Daoy (cell line): ENCODE results near the gene PLXNA4. TPM values are rescaled to one million over a fixed set of nuclear protein-coding genes. Genes with fewer than 3 reads are reported as not detected.

Experiments
- DNase-seq: peaks from one replicate; pipeline ENCODE4 v3.0.0-alpha.2; 2015; ENCODE audit warnings: low read depth
- total RNA-seq: library from RNA; depleted of rRNA; stranded (reverse); fragments of >200 nt; shearing (Covaris generic); gene quantifications from 2 replicates; pipeline ENCODE4 v1.2.3, GENCODE V29; 2014

PLXNA4 gene
- total RNA-seq, 1 experiment from 2014 or later = 0.69 TPM

DNA sequence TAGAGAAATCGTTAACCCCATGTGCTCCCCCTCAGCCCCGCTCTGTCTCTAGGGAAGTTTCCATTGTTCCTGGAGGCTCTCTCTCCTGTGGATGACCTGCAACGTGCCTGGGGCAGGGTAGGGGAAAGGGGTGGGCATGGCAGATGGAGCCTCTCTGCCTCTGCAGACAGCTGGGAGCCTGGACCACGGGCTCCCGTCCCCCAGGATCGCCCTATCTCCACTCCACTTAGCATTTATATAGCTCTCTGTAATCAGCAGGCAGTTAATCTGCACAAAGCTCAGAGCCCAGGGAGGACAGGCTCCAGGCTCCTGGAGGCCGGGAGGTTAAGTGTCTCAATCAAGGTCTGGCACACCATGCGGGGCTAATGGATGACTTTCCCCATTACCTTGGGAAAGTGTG lies 369.7 kb downstream of the PLXNA4 start:
- DNase-seq = no peak

DNA sequence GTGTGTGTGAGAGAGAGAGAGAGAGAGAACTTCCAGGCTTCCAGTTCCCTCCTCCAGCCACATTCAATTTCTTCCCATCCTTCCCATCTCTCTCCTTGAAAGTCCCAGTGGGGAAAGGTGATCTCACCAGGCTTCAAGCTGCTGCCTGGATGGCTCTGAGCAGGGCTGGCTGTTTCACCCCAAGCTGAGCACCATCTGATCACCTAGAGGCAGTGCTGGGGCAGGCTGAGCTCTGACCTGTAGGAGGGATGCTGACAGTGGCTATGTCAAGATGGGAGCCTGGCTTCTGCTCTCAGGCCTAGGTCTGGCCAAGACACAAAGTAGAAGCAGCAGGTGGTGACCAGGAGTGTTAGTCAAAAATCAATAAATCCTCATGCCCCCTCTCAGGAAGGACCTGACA lies 370.8 kb downstream of the PLXNA4 start:
- DNase-seq = no peak

DNA sequence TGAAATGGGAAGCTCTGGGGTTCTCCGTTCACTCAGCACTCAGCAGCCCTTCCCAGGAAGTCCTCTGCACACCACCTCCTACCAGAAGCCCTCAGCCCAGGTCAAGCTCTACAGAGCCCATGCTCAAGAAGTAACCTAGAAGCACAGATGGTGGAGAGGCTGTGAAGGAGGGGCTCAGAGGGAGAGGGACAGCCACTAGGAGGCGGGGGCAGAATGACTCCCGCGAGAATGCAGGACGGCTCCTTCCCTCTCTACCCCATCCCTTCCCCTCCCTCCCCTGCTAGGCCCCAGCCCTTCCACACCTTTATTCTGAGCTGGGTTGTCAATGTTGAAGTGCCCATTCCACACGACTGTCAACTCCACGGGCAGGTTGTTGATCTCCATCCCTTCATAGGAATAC lies 373.2 kb downstream of the PLXNA4 start:
- DNase-seq = no peak

DNA sequence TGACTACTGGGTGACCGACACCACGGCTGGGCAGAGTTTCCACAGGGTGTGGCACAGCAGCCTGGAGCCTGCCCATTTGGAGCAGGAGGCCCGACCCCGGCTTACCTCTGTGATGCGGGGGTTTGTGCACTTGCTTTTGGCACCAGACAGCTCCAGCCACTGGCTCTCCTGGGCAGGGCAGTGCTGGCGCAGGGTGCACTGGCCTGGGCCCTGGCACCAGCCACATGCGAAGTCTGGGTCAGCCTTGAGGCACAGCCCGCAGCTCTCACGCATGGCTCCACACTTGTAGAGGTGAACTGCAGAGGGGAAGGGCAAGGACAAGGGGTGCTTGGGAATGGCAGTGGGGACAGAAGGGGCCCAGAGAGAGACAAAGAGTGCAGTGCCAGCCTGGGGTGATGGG lies 373.7 kb downstream of the PLXNA4 start:
- no peak for DNase-seq

DNA sequence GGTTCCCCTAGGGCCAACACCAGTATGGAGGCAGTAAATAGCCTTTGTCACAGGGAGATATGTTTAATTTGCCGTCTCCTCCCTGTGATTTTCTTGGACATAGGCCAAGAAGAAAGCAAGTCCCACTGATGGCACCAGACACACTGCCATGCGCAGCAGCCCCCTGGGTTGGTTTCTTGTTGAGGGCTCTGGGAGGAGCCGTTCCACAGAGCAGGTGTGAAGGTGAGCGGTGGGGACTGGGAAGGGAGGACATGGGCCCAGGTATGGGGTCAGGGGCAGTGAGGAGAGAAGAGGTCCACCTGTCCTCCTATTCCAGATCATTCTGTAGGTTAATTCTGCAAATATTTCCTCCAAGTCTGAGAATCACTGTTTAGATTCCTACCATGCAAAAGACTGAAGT lies 376.1 kb downstream of the PLXNA4 start:
- DNase-seq = no peak

DNA sequence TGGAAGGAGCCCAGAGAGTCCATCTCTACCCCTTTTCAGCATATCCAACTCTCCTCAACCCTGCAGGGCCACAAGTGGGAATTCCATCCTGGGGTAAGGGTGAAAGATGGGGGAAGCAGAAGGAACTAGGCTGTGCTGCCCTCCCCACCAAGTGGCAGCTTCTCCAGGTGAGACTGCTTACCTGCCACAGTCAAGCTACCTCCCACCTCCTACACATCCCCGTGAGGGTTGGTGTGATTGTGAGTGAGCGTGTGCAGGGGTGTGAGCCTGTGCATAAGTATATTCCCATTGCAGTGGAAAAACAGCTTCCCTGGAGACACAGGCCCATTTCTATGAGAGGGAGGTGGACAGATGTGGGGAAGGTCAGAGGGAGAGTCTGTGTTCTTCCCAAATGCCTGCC lies 376.6 kb downstream of the PLXNA4 start:
- DNase-seq = no peak

DNA sequence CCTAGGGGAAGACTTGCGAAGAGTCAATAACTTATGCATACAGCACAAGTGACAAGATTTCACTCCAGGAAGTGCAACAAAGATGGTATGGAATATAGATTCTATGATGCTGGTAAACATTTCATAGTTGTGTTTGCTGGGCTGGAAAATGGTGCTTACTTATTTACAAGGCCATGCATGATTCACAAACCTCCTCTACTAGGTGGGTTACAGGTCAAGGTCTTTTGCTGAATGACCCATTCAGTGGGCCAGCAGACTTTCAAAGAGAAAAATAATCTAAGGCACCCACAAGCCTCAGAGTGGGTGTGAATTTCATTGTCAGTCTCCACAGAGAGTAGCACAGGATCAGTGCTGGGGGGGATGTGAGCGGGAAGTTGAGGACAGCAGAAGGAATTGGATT lies 378.5 kb downstream of the PLXNA4 start:
- DNase-seq = no peak

DNA sequence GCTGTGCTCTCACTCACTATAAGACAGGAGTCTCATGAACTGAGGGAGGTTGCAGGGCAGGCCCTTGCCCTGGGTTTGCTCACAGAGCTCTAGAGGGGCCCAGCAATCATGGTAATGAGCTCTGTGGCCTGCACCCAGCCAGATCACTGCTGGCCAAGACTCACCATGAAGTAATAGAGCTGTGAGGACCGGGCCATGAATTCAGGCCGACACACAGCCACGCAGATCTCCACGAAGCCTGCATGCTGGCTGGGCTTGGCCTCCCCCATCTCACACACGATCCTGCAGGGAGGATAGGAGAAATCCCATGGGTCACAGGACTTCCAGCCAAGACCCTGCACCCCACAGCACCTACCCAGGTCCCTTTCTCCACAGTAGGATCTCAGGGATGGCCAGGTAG lies 382.4 kb downstream of the PLXNA4 start:
- DNase-seq = no peak

DNA sequence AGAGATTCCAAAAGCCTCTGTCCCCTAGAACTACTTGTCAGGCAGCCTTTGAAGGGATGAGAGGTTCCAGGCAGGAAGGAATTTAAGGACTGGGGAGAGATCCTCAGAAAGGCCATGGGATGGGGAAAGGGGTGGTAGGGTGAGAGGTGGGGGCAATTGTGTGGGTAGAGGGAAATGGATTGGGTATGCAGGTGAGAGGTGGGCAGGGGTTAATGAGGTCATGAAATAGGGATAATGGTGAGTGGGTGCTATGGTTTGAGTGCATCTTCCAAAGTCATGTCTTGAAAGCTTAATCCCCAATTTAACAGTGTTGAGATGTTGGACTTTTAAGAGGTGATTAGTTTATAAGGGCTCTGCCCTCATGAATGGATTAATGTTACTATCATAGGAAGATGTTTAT lies 383.5 kb downstream of the PLXNA4 start:
- no peak for DNase-seq

DNA sequence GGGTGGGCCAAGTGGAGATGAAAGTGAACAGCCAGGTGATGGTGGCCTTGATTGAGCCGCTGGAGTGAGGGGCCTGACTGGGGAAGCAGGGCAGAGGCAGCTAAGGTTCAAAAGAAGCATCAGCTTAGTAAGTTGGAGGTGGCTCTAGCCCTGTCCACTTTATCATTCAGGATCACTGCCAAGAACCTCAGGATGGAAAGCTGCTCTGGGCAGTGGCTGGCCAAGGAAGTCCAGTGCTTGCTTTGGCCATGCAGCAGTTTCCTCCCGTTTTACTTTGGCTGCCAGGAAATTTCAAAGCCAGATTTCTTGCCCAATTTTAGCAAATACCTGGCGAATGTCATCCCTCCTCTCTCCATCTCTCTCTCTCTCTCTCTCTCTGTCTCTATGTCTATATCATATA lies 384.9 kb downstream of the PLXNA4 start:
- no peak for DNase-seq

DNA sequence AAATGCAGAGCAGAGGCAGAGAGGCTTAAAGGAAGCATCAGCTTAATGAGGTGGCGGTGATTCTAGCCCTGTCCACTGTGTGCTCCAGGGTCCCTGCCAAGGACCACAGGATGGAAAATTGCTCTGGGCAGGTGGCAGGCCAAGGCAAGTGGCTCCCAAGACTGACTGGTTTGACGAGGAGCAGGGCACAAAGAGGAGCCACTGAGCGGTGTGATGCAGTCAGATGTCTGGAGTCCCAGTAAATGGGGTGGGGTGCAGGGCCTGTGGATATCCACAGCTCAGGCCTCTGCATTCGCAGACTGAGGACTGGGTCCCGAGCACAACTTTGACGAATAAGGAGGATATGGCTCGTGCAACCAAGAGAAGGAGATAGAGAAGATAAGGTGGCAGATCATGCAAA lies 385.6 kb downstream of the PLXNA4 start:
- DNase-seq = no peak

DNA sequence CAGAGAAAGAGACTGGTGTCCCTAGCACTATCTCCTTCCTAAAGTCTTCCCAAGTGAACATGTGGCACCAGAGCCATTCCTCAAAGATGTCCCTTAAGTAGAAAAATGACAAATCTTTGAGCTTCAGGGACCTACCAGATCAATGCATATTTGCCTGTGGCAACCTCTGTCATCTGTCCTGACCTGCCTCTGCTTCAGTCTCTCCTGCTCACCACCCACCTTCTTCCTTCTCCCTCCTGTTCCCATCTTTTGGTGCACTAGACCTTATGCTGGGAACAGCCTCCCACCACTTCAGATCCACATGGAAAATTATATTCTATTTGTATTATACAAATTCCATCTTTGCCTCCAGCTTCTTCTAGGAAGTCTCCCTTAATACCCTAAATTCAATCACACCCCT lies 386.4 kb downstream of the PLXNA4 start:
- no peak for DNase-seq

DNA sequence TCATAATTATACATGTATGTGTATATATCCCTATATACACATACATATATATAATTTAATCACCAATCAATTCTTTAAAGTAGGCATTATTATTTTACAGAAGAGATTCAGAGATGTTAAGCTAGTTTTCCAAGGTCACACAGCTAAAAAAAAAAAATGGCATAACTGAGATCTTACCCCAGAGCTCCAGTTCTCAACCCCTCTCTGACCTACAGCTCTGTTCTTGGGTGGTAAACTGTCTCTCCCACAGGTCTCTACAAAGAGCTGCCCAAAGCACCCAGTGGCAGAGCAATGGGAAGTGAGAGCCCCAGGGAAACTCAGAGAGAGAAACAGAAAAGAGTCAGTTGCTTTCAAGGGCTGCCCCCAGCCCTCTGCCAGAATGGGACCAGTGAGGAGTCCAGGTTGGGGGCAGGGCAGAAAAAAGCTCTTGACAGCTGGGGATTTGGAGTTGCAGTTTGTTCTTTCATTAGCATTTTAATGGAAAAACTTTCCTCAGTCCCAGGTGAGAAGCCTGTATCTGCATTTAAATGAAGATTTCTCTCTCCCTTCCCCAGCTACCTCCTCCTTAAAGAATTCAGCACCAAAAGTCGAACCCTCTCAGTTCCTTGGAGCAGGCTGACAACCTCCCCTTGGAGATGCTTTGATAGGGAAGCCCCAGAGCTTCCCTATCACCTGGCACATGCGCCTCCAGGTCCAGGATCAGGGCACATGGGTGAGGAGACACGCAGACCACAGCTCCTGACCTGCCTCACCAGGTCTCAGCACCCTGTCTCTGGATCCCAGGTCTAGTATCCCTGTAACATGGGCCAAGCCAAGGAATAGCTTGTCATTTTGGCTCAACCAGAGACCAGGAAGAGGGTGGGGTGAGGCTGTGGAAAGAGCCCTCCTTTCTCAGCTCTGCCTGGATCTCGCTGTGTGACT lies 388.1 kb downstream of the PLXNA4 start:
- no peak for DNase-seq

DNA sequence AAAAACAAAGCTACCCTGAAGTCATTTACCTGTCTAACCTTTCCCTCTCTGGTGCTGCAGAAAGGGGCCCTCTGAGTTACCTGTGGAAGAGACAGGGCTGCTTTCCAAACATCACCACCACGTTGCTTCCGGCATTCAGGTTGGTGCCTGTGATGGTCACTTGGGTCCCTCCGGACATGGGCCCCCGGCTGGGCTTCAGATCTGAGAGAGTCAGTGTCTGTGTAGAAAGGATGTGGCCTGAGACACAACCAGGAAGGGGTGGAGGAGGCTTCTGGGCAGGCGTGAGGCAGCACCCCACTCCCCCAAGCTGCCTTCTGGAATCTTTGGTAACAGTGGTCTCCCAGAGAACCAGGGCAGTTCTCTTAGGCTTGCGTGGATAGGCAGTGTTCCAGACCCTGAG lies 388.9 kb downstream of the PLXNA4 start:
- DNase-seq = no peak

DNA sequence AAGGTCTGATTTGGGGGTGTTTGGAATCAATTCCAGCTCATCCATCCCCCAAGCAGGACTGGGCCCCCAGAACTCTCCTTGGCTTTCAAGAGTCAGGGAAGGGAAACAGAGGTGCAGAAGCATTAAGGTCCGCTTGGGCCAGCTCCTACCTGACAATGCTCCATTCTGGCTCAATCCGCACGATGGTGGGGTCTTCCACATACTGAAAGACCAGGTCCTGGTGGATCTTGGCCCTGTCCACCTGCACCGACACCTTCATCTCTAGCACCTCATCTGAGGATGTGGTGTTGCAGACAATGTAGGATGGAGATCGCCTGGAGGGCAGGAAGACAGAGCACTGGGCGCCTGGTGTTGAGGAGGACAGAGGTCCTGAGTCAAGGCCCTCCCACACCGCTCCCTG lies 391.1 kb downstream of the PLXNA4 start:
- no peak for DNase-seq

DNA sequence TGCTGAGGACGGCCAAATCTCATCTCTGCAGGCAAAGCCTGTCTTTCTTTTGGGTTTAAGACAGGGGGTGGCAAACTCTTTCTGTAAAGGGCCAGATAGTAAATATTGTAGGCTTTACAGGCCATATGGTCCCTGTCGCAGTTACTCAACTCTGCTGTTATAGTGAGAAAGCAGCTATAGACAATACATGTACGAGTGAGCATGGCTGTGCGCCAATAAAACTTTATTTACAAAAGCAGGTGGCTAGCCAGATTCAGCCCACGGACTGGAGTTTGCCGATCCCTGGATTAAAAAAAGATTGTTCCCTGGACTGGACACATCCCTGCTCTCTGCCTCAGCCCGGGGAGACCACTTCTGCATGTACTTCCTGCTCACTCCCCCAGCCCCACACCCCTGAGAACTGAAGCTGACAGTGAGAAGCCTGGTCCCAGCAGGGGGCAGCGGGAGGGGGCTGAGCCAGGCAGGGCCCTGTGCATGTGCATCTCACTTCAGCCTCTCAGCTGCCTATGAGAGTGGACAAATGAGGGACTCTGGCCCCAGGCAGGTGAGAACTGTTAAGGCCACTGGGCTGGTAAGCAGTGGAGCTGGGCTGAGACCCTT lies 392.4 kb downstream of the PLXNA4 start:
- no peak for DNase-seq

DNA sequence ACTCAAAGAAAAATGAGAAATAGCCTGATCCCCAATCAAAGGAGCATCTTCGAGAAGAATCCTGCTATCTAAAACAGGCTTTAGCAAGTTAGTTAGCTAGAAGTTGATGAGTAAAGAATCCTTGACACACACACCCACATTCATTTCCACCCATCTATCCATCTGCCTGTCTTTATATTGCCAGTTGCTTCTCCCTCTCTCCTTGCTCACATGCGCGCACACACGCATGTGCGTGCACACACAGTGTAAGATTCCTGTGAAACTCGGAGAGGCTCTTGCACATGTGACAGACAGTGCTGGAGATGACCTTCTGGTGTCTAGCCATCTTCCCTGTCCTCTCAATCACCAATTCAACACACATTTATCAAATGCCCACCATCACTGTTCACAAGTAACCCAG lies 393.3 kb downstream of the PLXNA4 start:
- DNase-seq = no peak

DNA sequence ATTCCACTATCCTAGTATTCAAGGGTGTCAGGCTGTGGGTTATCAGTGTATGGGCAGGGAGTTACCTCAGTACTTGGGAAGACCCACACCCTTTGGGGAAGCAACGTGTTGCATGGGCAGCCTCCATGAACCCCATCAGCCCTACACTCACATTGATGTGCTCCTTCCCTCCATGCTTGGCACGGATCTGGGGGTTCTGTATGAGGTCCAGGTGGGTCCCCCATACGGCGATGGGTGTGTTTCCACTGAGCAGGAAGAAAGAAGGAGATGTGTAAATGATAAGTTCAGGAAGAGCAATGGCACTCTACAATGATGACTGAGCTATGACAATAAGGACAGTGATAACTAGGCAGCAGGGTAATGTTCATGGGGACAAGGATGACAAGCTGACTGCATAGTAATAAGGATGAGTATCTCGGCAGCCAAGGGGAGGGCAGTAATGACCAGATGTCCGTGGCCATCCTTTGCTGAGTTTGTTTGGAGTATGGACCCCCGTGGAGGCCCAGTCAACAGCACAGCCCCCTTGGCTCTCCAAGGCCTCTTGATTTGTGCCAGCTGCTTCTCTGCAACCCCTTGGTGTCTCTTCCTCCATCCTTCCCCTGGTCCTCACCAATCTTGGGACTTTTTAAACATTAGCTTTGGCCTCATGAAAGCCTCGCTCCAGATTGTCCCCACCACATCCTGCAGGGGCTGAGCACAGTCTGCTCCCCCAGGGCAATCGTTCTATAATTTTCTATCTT lies 394.2 kb downstream of the PLXNA4 start:
- DNase-seq = no peak

DNA sequence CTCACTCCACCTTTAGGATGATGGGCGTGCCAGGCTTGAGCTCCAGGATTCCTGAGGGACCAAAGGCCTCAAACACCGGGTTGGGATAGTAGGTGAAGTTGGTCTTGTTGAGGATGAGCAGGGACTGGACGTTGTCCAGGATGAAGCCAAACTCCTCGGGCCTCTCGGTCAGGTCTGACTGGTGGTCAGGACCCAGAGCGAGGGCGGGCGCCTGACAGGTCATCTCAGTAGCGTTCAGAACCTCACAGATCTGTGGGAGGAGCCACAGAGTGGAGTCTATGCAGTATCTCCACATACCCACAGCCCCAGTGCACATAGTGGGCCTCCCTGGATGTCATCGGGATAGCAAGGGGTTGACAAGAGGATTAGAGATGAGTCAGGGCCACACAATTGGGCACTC lies 394.9 kb downstream of the PLXNA4 start:
- no peak for DNase-seq

DNA sequence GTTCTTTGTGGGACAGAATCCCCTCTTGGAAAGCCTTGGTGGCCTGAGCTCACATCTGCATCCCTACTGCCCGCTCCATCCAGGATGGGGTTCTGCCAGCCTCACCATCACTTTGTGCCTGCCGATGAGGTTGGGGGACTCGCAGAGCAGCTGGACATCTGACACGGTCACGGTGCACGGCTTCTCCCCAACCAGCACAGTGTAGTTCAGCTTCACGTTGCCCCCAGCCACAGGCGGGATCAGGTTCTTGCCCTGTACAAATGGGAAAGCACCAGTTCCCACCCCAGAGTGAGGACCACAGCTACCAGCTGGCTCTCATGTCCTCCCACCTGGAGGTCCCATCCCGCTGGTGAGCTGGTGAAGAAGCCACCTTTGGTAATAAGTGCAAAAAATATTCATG lies 395.8 kb downstream of the PLXNA4 start:
- DNase-seq = no peak

DNA sequence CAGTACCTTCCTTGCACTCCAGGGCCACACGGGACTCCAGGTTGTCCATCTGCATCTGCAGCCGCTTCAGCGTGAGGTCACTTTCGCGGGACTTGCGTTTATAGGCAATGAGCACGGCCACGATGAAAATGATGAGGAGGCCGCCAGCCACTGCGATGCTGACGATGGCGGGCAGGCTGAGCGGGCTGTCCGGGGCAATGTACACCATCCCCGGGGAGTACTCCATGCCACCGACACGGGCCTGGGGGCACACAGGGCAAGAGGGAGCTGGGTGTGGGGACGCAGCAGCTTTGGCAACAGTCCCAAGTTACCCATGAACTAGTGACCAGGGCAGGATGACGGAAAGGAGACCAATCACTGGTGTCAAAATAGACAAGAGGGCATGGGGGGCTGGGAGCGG lies 396.6 kb downstream of the PLXNA4 start:
- no peak for DNase-seq

DNA sequence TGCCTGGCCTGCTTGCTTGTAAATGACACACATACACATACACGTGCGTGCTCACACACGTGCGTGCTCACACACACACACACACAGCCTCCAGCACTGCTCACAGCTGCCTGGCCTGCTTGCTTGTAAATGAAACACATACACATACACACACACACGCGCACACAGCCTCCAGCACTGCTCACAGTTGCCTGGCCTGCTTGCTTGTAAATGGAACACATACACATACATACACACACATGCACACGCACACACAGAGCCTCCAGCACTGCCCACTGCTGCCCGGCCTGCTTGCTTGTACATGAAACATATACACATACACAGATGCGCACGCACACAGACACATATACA lies 397.2 kb downstream of the PLXNA4 start:
- DNase-seq = no peak
